Fibroblast of lung (primary cell): ENCODE data around the gene SEMA4G.

Experiments used
- CTCF ChIP-seq, 2 donors: IDR thresholded peaks in 1 of 2; conservative IDR thresholded peaks in 1 of 2; 1 replicate in 1 of 2; 2 replicates in 1 of 2; pipeline ENCODE4 v1.5.1; 2011 to 2012; ENCODE audit warnings: low read length in 2 of 2, control low read depth in 1 of 2, inconsistent platforms in 1 of 2, low read depth in 1 of 2, mild to moderate bottlenecking in 1 of 2
- EZH2 ChIP-seq: IDR thresholded peaks from 2 replicates; pipeline ENCODE4 v1.5.1; 2012; ENCODE audit warnings: low read length, control low read depth, mild to moderate bottlenecking; ENCODE audit errors: missing control alignments

- no peak for TF ChIP-seq CTCF (conservative IDR thresholded peaks at IDR 0.05 in 1 of 2, IDR thresholded peaks at IDR 0.05 in 1 of 2; ENCODE audit: low read depth in 1 of 2, low read length in 2 of 2)
- no peak for TF ChIP-seq EZH2
These were observed 3.0 kb downstream of the SEMA4G start for GRCh38 chr10:100972115-100972903.
